BE2C (cell line): Measurements from ENCODE around the gene SLC2A1.

Experiments
- DNase-seq: peaks from one replicate; pipeline ENCODE4 v3.0.0-alpha.2; 2020
- H3K27me3 ChIP-seq: fragments of 250-450 bp; sonication (Bioruptor Pico); 2 replicates; pipeline ENCODE4 v1.5.1; 2020; ENCODE audit warnings: mild to moderate bottlenecking
- H3K36me3 ChIP-seq: fragments of 250-450 bp; sonication (Bioruptor Pico); 2 replicates; pipeline ENCODE4 v1.5.1; 2020; ENCODE audit warnings: mild to moderate bottlenecking
- H3K4me1 ChIP-seq: fragments of 250-450 bp; sonication (Bioruptor Pico); 2 replicates; pipeline ENCODE4 v1.5.1; 2020
- H3K4me3 ChIP-seq: 2 replicates; pipeline ENCODE4 v1.5.1; 2011; ENCODE audit warnings: low read depth, low read length
- H3K9me3 ChIP-seq: fragments of 250-450 bp; sonication (Bioruptor Pico); 2 replicates; pipeline ENCODE4 v1.5.1; 2020
- TF ChIP-seq, protein P1 (sequence below): IDR thresholded peaks from 2 replicates; pipeline ENCODE4 v1.5.1; 2012; ENCODE audit warnings: mild to moderate bottlenecking, low read depth, low read length

SLC2A1 gene

GRCh38 chr1:42927920-42928505 lies 30.7 kb downstream of the SLC2A1 start:
- H3K4me1 ChIP-seq: peaks cover 12% of the 10 kb centered on the region
- peaks cover 41% of the 10 kb centered on the region for H3K36me3 ChIP-seq
- DNase-seq: no peak
- TF ChIP-seq, protein P1, sequence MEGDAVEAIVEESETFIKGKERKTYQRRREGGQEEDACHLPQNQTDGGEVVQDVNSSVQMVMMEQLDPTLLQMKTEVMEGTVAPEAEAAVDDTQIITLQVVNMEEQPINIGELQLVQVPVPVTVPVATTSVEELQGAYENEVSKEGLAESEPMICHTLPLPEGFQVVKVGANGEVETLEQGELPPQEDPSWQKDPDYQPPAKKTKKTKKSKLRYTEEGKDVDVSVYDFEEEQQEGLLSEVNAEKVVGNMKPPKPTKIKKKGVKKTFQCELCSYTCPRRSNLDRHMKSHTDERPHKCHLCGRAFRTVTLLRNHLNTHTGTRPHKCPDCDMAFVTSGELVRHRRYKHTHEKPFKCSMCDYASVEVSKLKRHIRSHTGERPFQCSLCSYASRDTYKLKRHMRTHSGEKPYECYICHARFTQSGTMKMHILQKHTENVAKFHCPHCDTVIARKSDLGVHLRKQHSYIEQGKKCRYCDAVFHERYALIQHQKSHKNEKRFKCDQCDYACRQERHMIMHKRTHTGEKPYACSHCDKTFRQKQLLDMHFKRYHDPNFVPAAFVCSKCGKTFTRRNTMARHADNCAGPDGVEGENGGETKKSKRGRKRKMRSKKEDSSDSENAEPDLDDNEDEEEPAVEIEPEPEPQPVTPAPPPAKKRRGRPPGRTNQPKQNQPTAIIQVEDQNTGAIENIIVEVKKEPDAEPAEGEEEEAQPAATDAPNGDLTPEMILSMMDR: no peak
- H3K4me3 ChIP-seq: no peak overlapping the region
- no peaks in the 10 kb centered on the region for H3K9me3 ChIP-seq
- no peaks in the 10 kb centered on the region for H3K27me3 ChIP-seq

DNA sequence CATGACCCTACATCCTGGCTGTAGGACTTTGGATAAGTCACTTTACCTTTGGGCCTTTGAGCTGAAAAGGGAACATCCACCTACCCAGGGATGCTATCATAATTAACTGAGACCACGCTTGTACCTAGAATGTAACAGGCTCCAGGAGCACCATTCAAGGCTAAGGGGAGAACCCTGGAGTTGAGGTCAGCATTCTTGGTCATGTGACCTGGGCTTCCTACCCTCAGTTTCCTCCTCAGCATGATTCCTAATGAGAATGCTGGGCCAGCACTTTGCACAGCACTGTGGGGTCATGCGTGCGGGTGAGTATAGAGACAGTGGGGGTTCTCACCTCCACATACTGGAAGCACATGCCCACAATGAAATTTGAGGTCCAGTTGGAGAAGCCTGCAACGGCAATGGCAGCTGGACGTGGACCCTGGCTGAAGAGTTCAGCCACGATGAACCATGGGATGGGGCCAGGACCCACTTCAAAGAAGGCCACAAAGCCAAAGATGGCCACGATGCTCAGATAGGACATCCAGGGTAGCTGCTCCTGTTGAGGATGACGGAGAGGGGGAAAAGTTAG lies 31.3 kb downstream of the SLC2A1 start:
- H3K4me1 ChIP-seq: peaks cover 10% of the 10 kb centered on the region
- H3K36me3 ChIP-seq: peaks cover 40% of the 10 kb centered on the region
- no peaks in the 10 kb centered on the region for H3K27me3 ChIP-seq
- TF ChIP-seq, protein P1: no peak
- H3K9me3 ChIP-seq: no peaks in the 10 kb centered on the region
- no peak overlapping the region for H3K4me3 ChIP-seq
- DNase-seq: no peak

GRCh38 chr1:42926879-42927242 lies 31.8 kb downstream of the SLC2A1 start:
- TF ChIP-seq, protein P1: no peak
- H3K36me3 ChIP-seq: peaks cover 40% of the 10 kb centered on the region
- no peaks in the 10 kb centered on the region for H3K27me3 ChIP-seq
- no peak overlapping the region for H3K4me3 ChIP-seq
- DNase-seq: no peak
- no peaks in the 10 kb centered on the region for H3K9me3 ChIP-seq
- peaks cover 6% of the 10 kb centered on the region for H3K4me1 ChIP-seq

GRCh38 chr1:42926235-42926878 lies 32.3 kb downstream of the SLC2A1 start:
- H3K36me3 ChIP-seq: peaks cover 40% of the 10 kb centered on the region
- no peak overlapping the region for H3K4me3 ChIP-seq
- DNase-seq: no peak
- no peaks in the 10 kb centered on the region for H3K9me3 ChIP-seq
- TF ChIP-seq, protein P1: no peak
- peaks cover 5% of the 10 kb centered on the region for H3K4me1 ChIP-seq
- H3K27me3 ChIP-seq: no peaks in the 10 kb centered on the region

- Histone ChIP-seq H3K4me3 (peak overlapping the region; percentile 51), H3K36me3 (peaks cover 32% of the 10 kb centered on the region), H3K9me3 (no peaks in the 10 kb centered on the region), H3K4me1 (peaks cover 5% of the 10 kb centered on the region), H3K27me3 (no peaks in the 10 kb centered on the region)
- TF ChIP-seq, protein P1: no peak
- DNase-seq: no peak
These were observed 33.6 kb downstream of the SLC2A1 start for GRCh38 chr1:42924851-42925760.
